ENCODE results near the gene CMYA5.

The CMYA5 gene

DNA sequence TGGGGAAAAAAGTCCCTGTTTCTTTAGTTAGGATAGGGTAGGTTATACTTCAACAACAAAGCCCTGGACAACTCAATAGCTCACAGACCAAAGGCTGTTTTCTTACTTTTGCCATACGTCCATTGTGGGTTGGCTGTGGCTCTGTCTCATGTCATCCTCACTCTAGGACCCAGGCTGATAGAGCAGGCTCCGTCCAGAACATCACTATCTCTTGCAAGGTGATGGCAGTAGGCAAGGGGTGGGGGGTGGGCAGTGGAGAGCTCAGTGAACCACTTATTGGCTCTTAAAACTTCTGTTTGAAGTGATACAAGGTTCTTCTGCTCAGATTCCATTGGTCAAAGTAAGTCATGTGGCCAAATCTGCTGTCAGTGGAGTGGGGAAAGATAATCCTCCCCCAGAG, 126.4 kb downstream of the CMYA5 start:
- no peak overlapping the region for H3K4me3 ChIP-seq (ENCODE audit: low read depth, low read length)
- no peak for DNase-seq (ENCODE audit: low read depth)
- TF ChIP-seq, protein P1, sequence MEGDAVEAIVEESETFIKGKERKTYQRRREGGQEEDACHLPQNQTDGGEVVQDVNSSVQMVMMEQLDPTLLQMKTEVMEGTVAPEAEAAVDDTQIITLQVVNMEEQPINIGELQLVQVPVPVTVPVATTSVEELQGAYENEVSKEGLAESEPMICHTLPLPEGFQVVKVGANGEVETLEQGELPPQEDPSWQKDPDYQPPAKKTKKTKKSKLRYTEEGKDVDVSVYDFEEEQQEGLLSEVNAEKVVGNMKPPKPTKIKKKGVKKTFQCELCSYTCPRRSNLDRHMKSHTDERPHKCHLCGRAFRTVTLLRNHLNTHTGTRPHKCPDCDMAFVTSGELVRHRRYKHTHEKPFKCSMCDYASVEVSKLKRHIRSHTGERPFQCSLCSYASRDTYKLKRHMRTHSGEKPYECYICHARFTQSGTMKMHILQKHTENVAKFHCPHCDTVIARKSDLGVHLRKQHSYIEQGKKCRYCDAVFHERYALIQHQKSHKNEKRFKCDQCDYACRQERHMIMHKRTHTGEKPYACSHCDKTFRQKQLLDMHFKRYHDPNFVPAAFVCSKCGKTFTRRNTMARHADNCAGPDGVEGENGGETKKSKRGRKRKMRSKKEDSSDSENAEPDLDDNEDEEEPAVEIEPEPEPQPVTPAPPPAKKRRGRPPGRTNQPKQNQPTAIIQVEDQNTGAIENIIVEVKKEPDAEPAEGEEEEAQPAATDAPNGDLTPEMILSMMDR (IDR thresholded peaks at IDR 0.05; ENCODE audit: insufficient read depth, low read depth, low read length, missing control alignments), result no peak

DNA sequence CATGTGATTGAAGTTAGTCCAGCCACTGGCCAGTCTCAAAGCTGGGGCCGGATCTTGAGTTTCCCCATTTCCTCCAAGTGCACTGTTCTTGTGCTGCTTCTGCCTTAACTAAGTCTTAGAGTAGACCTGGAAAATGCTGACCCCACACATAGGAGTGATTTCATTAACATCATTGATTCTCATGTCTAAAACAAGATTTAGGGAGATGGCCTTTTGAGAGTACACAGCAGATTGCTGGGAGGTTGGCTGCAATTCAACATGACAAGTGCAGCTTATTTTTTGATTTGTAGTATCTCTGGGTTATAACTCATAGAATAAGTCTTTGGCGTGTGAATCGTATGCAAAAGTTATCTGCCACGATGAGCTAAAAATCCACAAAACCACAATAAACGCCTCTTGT, 131.0 kb downstream of the CMYA5 start:
- TF ChIP-seq, protein P1 (IDR thresholded peaks at IDR 0.05; ENCODE audit: insufficient read depth, low read depth, low read length, missing control alignments), result no peak
- DNase-seq (ENCODE audit: low read depth), result no peak

GRCh38 chr5:79824444-79824843, 134.8 kb downstream of the CMYA5 start:
- DNase-seq (ENCODE audit: low read depth), result no peak
- no peak overlapping the region for H3K4me3 ChIP-seq (ENCODE audit: low read depth, low read length)
- TF ChIP-seq, protein P1 (IDR thresholded peaks at IDR 0.05; ENCODE audit: insufficient read depth, low read depth, low read length, missing control alignments), result no peak

More for the DNA sequence above, 131.0 kb downstream of the CMYA5 start:
- no peak overlapping the region for H3K4me3 ChIP-seq (ENCODE audit: low read depth, low read length)

DNA sequence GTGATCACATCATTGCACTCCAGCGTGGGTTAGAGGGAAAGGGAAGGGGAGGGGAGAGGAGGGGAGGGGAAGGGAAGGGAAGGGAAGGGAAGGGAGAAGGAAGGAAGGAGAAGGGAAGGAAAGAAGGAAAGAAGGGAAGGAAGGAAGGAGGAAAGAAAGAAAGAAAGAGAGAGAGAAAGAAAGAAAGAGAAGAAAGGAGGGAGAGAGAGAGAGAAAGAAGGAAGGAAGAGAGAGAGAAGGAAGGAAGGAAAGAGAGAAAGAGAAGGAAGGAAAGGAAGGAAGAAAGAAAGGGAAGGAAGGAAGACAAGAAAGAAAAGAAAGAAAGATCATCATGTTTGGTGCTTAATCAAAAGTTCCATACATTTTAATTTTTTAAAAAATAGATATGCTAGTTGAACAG, 136.2 kb downstream of the CMYA5 start:
- TF ChIP-seq, protein P1 (IDR thresholded peaks at IDR 0.05; ENCODE audit: insufficient read depth, low read depth, low read length, missing control alignments), result no peak
- no peak overlapping the region for H3K4me3 ChIP-seq (ENCODE audit: low read depth, low read length)
- DNase-seq (ENCODE audit: low read depth), result no peak

- DNase-seq (ENCODE audit: low read depth), result no peak
- no peak overlapping the region for H3K4me3 ChIP-seq (ENCODE audit: low read depth, low read length)
- TF ChIP-seq, protein P1 (IDR thresholded peaks at IDR 0.05; ENCODE audit: insufficient read depth, low read depth, low read length, missing control alignments), result no peak
These were observed 137.6 kb downstream of the CMYA5 start for GRCh38 chr5:79827159-79827629.

GRCh38 chr5:79829260-79829659, 139.6 kb downstream of the CMYA5 start:
- TF ChIP-seq, protein P1 (IDR thresholded peaks at IDR 0.05; ENCODE audit: insufficient read depth, low read depth, low read length, missing control alignments), result peak; percentile 35
- no peak overlapping the region for H3K4me3 ChIP-seq (ENCODE audit: low read depth, low read length)

More at GRCh38 chr5:79829260-79829659, 139.6 kb downstream of the CMYA5 start:
- peak; percentile 41 for DNase-seq (ENCODE audit: low read depth)

Measured in GM12865 (cell line).